SK-N-SH treated with all-trans-retinoic acid at 6 μM for 48 hours (cell line): ENCODE data around the gene ZDHHC9.

ENCODE experiments used
- ISL1 ChIP-seq: fragments of 250-450 bp; sonication (Bioruptor Pico); IDR thresholded peaks from 2 replicates; pipeline ENCODE4 v2.1.2; 2022; ENCODE audit warnings: mild to moderate bottlenecking, moderate library complexity
- PATZ1 ChIP-seq: fragments of 250-450 bp; sonication (Bioruptor Pico); IDR thresholded peaks from 2 replicates; pipeline ENCODE4 v1.8.0; 2020; ENCODE audit warnings: mild to moderate bottlenecking, moderate library complexity, borderline replicate concordance
- ZFP30 ChIP-seq: fragments of 450-650 bp; formaldehyde crosslinking; IDR thresholded peaks from 2 replicates; pipeline ENCODE4 v1.5.0; 2022; ENCODE audit warnings: mild to moderate bottlenecking, moderate library complexity

- TF ChIP-seq ZFP30 (CRISPR knock-in tag), result no peak
- TF ChIP-seq ISL1 (CRISPR knock-in tag), result no peak
- TF ChIP-seq PATZ1, result no peak
These were observed 69.8 kb downstream of the ZDHHC9 start for GRCh38 chrX:129773649-129774458.
